GM23338 (cell line): ENCODE data around the gene KCNJ10. TPM values are rescaled to one million over a fixed set of nuclear protein-coding genes. Genes with fewer than 3 reads are reported as not detected.

Experiments used
- ATAC-seq: fragments of 200-7000 bp; cut with Tn5 transposase; 3 replicates; pipeline ENCODE4 v1.9.1; 2020
- DNase-seq: peaks from one replicate; pipeline ENCODE4 v3.0.0-alpha.2; 2015; ENCODE audit warnings: low spot score
- H2AFZ ChIP-seq: fragments of 200-600 bp; sonication (generic); 2 replicates; pipeline ENCODE4 v1.8.0; 2016; ENCODE audit warnings: antibody characterized with exemption, mild to moderate bottlenecking, moderate library complexity
- H3F3A ChIP-seq: fragments of 200-600 bp; sonication (generic); replicated peaks from 2 replicates; pipeline ENCODE4 v1.8.0; 2017; ENCODE audit warnings: antibody characterized with exemption, mixed run types, low read depth
- H3K27ac ChIP-seq: fragments of 200-600 bp; sonication (generic); 2 replicates; pipeline ENCODE4 v1.6.1; 2016; ENCODE audit warnings: low read depth
- H3K27me3 ChIP-seq: fragments of 200-600 bp; sonication (generic); 2 replicates; pipeline ENCODE4 v1.8.0; 2016; ENCODE audit warnings: mild to moderate bottlenecking, mixed run types, moderate library complexity; ENCODE audit not compliant: insufficient read depth
- H3K36me3 ChIP-seq: fragments of 200-600 bp; sonication (generic); 2 replicates; pipeline ENCODE4 v1.8.0; 2016; ENCODE audit warnings: mild to moderate bottlenecking; ENCODE audit not compliant: insufficient read depth
- H3K4me1 ChIP-seq: fragments of 200-600 bp; sonication (generic); 2 replicates; pipeline ENCODE4 v1.8.0; 2016; ENCODE audit warnings: mild to moderate bottlenecking, moderate library complexity; ENCODE audit not compliant: insufficient read depth
- H3K4me2 ChIP-seq: fragments of 200-600 bp; sonication (generic); 2 replicates; pipeline ENCODE4 v1.7.1; 2017; ENCODE audit warnings: mixed run types
- H3K4me3 ChIP-seq: fragments of 200-600 bp; sonication (generic); 2 replicates; pipeline ENCODE4 v1.6.1; 2016; ENCODE audit warnings: mixed run types
- H3K79me2 ChIP-seq: fragments of 200-600 bp; sonication (generic); replicated peaks from 2 replicates; pipeline ENCODE4 v1.8.0; 2017; ENCODE audit warnings: mild to moderate bottlenecking; ENCODE audit not compliant: insufficient read depth
- H3K9me2 ChIP-seq: fragments of 200-600 bp; sonication (generic); 2 replicates; pipeline ENCODE4 v1.8.0; 2017; ENCODE audit not compliant: insufficient read depth
- H4K20me1 ChIP-seq: fragments of 200-600 bp; sonication (generic); replicated peaks from 2 replicates; pipeline ENCODE4 v1.8.0; 2017; ENCODE audit warnings: mild to moderate bottlenecking; ENCODE audit not compliant: insufficient read depth
- H3K27ac Mint-ChIP-seq: 2 replicates; pipeline ENCODE4 v1.8.0; 2020; ENCODE audit warnings: inconsistent platforms, mild to moderate bottlenecking, moderate library complexity, mixed read lengths
- H3K27me3 Mint-ChIP-seq: 3 replicates; pipeline ENCODE4 v1.8.0; 2022; ENCODE audit warnings: low read depth, mild to moderate bottlenecking, moderate library complexity, mixed read lengths, inconsistent platforms; ENCODE audit not compliant: insufficient read depth, poor library complexity
- H3K36me3 Mint-ChIP-seq: 3 replicates; pipeline ENCODE4 v1.8.0; 2021; ENCODE audit warnings: low read depth, mild to moderate bottlenecking, inconsistent platforms, moderate library complexity, mixed read lengths
- H3K4me1 Mint-ChIP-seq: 3 replicates; pipeline ENCODE4 v1.8.0; 2020; ENCODE audit warnings: mild to moderate bottlenecking, inconsistent platforms, mixed read lengths
- H3K4me3 Mint-ChIP-seq: 3 replicates; pipeline ENCODE4 v1.8.0; 2021; ENCODE audit warnings: moderate library complexity, mild to moderate bottlenecking, inconsistent platforms, mixed read lengths
- H3K9me3 Mint-ChIP-seq: 3 replicates; pipeline ENCODE4 v1.8.0; 2020; ENCODE audit warnings: moderate library complexity, mild to moderate bottlenecking, inconsistent platforms, mixed read lengths
- CREB1 ChIP-seq: fragments of 250-450 bp; sonication (Bioruptor Pico); IDR thresholded peaks from 2 replicates; pipeline ENCODE4 v1.5.0; 2020; ENCODE audit warnings: low read depth, mild to moderate bottlenecking, moderate library complexity
- EZH2 ChIP-seq: fragments of 200-600 bp; sonication (generic); IDR thresholded peaks from one replicate; pipeline ENCODE4 v1.8.0; 2017; ENCODE audit warnings: antibody characterized with exemption, mild to moderate bottlenecking, low read depth; ENCODE audit not compliant: unreplicated experiment
- JUNB ChIP-seq: IDR thresholded peaks from one replicate; pipeline ENCODE4 v1.6.1; 2016; ENCODE audit warnings: antibody characterized with exemption; ENCODE audit not compliant: unreplicated experiment
- POLR2AphosphoS5 ChIP-seq: IDR thresholded peaks from 2 replicates; pipeline ENCODE4 v1.6.1; 2016; ENCODE audit warnings: antibody characterized with exemption, low read depth
- STAT1 ChIP-seq: IDR thresholded peaks from one replicate; pipeline ENCODE4 v1.6.1; 2016; ENCODE audit warnings: antibody characterized with exemption; ENCODE audit not compliant: unreplicated experiment
- ZNF114 ChIP-seq: fragments of 250-450 bp; sonication (Bioruptor Pico); IDR thresholded peaks from 2 replicates; pipeline ENCODE4 v1.5.0; 2020; ENCODE audit warnings: mild to moderate bottlenecking, moderate library complexity
- polyA plus RNA-seq: library from polyadenylated mRNA; unstranded; fragments of >200 nt; fragmentation: Nextera tagmentation; extraction: Ambion mirVana; gene quantifications from 2 replicates; pipeline ENCODE4 v1.2.1, GENCODE V29; 2016
- total RNA-seq: library from RNA; depleted of rRNA; stranded (reverse); fragments of >200 nt; shearing (Covaris generic); gene quantifications from 2 replicates; pipeline ENCODE4 v1.2.3, GENCODE V29; 2014
- TF ChIP-seq, protein P1 (sequence below): IDR thresholded peaks from one replicate; pipeline ENCODE4 v1.6.1; 2018; ENCODE audit warnings: antibody characterized with exemption; ENCODE audit not compliant: unreplicated experiment
- TF ChIP-seq, protein P2 (sequence below), 2 experiments: fragments of 200-600 bp in 1 of 2; sonication (generic) in 1 of 2; conservative IDR thresholded peaks; 2 replicates each; pipeline versions ENCODE4 v1.5.1 to v1.6.1; 2016 to 2017; ENCODE audit warnings: antibody characterized with exemption in 2 of 2, low read depth in 2 of 2, mild to moderate bottlenecking in 2 of 2, moderate library complexity in 1 of 2
- TF ChIP-seq, protein P3 (sequence below): IDR thresholded peaks from 2 replicates; pipeline ENCODE4 v1.6.1; 2016; ENCODE audit warnings: antibody characterized with exemption
- TF ChIP-seq, protein P4 (sequence below): fragments of 250-450 bp; sonication (Bioruptor Pico); IDR thresholded peaks from 2 replicates; pipeline ENCODE4 v1.5.0; 2020; ENCODE audit warnings: mild to moderate bottlenecking, moderate library complexity

Gene KCNJ10
- total and polyA plus RNA-seq, 2 experiments from 2014 or later: 1.4 to 2.8 TPM

DNA sequence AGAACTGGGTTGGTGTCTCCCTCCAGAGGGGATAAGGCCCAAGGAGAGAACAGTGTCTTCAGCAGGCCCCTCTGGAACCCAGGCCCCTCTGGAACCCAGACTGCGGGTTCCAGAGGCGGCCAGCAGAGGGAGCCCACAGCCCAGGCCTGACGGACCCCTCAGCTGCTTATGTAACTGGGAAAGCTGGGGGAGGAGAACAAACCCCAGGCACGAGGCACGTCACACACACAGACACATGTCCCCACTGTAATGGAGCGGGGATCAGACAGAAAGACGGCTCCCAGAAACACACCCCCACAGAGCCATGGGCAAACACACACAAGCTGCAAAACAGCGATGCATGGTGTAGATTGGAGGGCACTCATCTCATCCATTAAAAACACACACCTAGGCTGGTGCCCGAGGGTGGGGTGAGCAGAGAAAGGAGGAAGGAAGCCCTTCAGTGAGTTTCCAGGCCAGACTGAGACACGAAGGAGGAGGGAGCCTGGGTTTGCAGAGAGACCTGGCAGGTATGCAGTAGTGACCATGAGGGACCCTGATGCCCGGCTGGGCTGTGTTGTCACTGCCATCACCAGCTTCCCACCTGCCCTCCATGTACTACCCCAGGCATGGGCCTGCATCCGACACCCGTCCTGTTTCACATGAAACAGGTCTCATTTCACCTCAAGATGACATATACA lies 31.2 kb upstream of the KCNJ10 start:
- DNase-seq: peak; percentile 91
- ATAC-seq: peak; percentile 48
- no peaks in the 10 kb centered on the region for H4K20me1 ChIP-seq
- no peaks in the 10 kb centered on the region for H3K36me3 ChIP-seq
- peak overlapping the region; percentile 36; the same call in 1 of the 2 replicates for H3K4me3 ChIP-seq
- H3K27me3 ChIP-seq: no peaks in the 10 kb centered on the region
- TF ChIP-seq CREB1 (CRISPR knock-in tag) (peak; percentile 83), ZNF114 (CRISPR knock-in tag) (no peak), STAT1 (no peak), JUNB (no peak), EZH2 (no peak), POLR2AphosphoS5 (no peak)
- TF ChIP-seq, protein P1, sequence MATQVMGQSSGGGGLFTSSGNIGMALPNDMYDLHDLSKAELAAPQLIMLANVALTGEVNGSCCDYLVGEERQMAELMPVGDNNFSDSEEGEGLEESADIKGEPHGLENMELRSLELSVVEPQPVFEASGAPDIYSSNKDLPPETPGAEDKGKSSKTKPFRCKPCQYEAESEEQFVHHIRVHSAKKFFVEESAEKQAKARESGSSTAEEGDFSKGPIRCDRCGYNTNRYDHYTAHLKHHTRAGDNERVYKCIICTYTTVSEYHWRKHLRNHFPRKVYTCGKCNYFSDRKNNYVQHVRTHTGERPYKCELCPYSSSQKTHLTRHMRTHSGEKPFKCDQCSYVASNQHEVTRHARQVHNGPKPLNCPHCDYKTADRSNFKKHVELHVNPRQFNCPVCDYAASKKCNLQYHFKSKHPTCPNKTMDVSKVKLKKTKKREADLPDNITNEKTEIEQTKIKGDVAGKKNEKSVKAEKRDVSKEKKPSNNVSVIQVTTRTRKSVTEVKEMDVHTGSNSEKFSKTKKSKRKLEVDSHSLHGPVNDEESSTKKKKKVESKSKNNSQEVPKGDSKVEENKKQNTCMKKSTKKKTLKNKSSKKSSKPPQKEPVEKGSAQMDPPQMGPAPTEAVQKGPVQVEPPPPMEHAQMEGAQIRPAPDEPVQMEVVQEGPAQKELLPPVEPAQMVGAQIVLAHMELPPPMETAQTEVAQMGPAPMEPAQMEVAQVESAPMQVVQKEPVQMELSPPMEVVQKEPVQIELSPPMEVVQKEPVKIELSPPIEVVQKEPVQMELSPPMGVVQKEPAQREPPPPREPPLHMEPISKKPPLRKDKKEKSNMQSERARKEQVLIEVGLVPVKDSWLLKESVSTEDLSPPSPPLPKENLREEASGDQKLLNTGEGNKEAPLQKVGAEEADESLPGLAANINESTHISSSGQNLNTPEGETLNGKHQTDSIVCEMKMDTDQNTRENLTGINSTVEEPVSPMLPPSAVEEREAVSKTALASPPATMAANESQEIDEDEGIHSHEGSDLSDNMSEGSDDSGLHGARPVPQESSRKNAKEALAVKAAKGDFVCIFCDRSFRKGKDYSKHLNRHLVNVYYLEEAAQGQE: no peak
- TF ChIP-seq, protein P2, sequence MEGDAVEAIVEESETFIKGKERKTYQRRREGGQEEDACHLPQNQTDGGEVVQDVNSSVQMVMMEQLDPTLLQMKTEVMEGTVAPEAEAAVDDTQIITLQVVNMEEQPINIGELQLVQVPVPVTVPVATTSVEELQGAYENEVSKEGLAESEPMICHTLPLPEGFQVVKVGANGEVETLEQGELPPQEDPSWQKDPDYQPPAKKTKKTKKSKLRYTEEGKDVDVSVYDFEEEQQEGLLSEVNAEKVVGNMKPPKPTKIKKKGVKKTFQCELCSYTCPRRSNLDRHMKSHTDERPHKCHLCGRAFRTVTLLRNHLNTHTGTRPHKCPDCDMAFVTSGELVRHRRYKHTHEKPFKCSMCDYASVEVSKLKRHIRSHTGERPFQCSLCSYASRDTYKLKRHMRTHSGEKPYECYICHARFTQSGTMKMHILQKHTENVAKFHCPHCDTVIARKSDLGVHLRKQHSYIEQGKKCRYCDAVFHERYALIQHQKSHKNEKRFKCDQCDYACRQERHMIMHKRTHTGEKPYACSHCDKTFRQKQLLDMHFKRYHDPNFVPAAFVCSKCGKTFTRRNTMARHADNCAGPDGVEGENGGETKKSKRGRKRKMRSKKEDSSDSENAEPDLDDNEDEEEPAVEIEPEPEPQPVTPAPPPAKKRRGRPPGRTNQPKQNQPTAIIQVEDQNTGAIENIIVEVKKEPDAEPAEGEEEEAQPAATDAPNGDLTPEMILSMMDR (conservative IDR thresholded peaks at IDR 0.05; ENCODE audit: low read depth in 2 of 2): peak; percentile 80 to 95
- TF ChIP-seq, protein P3, sequence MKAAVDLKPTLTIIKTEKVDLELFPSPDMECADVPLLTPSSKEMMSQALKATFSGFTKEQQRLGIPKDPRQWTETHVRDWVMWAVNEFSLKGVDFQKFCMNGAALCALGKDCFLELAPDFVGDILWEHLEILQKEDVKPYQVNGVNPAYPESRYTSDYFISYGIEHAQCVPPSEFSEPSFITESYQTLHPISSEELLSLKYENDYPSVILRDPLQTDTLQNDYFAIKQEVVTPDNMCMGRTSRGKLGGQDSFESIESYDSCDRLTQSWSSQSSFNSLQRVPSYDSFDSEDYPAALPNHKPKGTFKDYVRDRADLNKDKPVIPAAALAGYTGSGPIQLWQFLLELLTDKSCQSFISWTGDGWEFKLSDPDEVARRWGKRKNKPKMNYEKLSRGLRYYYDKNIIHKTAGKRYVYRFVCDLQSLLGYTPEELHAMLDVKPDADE: no peak
- TF ChIP-seq, protein P4, sequence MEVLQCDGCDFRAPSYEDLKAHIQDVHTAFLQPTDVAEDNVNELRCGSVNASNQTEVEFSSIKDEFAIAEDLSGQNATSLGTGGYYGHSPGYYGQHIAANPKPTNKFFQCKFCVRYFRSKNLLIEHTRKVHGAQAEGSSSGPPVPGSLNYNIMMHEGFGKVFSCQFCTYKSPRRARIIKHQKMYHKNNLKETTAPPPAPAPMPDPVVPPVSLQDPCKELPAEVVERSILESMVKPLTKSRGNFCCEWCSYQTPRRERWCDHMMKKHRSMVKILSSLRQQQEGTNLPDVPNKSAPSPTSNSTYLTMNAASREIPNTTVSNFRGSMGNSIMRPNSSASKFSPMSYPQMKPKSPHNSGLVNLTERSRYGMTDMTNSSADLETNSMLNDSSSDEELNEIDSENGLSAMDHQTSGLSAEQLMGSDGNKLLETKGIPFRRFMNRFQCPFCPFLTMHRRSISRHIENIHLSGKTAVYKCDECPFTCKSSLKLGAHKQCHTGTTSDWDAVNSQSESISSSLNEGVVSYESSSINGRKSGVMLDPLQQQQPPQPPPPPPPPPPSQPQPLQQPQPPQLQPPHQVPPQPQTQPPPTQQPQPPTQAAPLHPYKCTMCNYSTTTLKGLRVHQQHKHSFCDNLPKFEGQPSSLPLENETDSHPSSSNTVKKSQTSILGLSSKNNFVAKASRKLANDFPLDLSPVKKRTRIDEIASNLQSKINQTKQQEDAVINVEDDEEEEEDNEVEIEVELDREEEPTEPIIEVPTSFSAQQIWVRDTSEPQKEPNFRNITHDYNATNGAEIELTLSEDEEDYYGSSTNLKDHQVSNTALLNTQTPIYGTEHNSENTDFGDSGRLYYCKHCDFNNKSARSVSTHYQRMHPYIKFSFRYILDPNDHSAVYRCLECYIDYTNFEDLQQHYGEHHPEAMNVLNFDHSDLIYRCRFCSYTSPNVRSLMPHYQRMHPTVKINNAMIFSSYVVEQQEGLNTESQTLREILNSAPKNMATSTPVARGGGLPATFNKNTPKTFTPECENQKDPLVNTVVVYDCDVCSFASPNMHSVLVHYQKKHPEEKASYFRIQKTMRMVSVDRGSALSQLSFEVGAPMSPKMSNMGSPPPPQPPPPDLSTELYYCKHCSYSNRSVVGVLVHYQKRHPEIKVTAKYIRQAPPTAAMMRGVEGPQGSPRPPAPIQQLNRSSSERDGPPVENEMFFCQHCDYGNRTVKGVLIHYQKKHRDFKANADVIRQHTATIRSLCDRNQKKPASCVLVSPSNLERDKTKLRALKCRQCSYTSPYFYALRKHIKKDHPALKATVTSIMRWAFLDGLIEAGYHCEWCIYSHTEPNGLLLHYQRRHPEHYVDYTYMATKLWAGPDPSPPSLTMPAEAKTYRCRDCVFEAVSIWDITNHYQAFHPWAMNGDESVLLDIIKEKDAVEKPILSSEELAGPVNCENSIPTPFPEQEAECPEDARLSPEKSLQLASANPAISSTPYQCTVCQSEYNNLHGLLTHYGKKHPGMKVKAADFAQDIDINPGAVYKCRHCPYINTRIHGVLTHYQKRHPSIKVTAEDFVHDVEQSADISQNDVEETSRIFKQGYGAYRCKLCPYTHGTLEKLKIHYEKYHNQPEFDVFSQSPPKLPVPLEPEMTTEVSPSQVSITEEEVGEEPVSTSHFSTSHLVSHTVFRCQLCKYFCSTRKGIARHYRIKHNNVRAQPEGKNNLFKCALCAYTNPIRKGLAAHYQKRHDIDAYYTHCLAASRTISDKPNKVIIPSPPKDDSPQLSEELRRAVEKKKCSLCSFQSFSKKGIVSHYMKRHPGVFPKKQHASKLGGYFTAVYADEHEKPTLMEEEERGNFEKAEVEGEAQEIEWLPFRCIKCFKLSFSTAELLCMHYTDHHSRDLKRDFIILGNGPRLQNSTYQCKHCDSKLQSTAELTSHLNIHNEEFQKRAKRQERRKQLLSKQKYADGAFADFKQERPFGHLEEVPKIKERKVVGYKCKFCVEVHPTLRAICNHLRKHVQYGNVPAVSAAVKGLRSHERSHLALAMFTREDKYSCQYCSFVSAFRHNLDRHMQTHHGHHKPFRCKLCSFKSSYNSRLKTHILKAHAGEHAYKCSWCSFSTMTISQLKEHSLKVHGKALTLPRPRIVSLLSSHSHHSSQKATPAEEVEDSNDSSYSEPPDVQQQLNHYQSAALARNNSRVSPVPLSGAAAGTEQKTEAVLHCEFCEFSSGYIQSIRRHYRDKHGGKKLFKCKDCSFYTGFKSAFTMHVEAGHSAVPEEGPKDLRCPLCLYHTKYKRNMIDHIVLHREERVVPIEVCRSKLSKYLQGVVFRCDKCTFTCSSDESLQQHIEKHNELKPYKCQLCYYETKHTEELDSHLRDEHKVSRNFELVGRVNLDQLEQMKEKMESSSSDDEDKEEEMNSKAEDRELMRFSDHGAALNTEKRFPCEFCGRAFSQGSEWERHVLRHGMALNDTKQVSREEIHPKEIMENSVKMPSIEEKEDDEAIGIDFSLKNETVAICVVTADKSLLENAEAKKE (CRISPR knock-in tag): peak; percentile 80
- H3K9me3 Mint-ChIP-seq: no peaks in the 10 kb centered on the region; the same call in 2 of the 3 replicates
- H3K27ac Mint-ChIP-seq: peak overlapping the region; percentile 69; the same call in 1 of the 2 replicates
- peaks cover 19% of the 10 kb centered on the region for H3K79me2 ChIP-seq
- peaks cover 10% of the 10 kb centered on the region for H3K27me3 Mint-ChIP-seq
- peaks cover 52% of the 10 kb centered on the region for H3K4me1 Mint-ChIP-seq
- H3K4me2 ChIP-seq: peak overlapping the region; percentile 55; the same call in 1 of the 2 replicates
- H3K9me2 ChIP-seq: 0 out of 2 replicates have a peak, but pooled peaks cover 3% of the 10 kb centered on the region
- peaks cover 12% of the 10 kb centered on the region; the same call in 1 of the 2 replicates for H3F3A ChIP-seq
- peak overlapping the region; percentile 28; the same call in 2 of the 3 replicates for H3K4me3 Mint-ChIP-seq
- peak overlapping the region; percentile 99 for H2AFZ ChIP-seq
- H3K4me1 ChIP-seq: peaks cover 42% of the 10 kb centered on the region
- peaks cover 3% of the 10 kb centered on the region; the same call in 1 of the 3 replicates for H3K36me3 Mint-ChIP-seq
- H3K27ac ChIP-seq: no peak overlapping the region
